Liver (tissue), 9 donors: ENCODE measurements around the gene BPI. TPM values are rescaled to one million over a fixed set of nuclear protein-coding genes. Genes with fewer than 3 reads are reported as not detected.

ENCODE experiments used
- DNase-seq: peaks from one replicate; pipeline ENCODE4 v3.0.0-alpha.2; 2017; ENCODE audit warnings: low spot score
- H3K27ac ChIP-seq, 2 donors: one replicate each; pipeline ENCODE4 v1.7.0; 2013; ENCODE audit warnings: inconsistent platforms in 2 of 2, low read length in 2 of 2, control low read depth in 1 of 2, low read depth in 1 of 2, mild to moderate bottlenecking in 1 of 2
- H3K27me3 ChIP-seq, 4 donors: one replicate each; pipeline versions ENCODE4 v1.6.1 to v1.7.0; 2013; ENCODE audit warnings: low read length in 3 of 4, inconsistent platforms in 1 of 4, mild to moderate bottlenecking in 1 of 4, moderate library complexity in 1 of 4; ENCODE audit not compliant: control insufficient read depth in 4 of 4, insufficient read depth in 4 of 4
- H3K36me3 ChIP-seq, 4 donors: one replicate each; pipeline versions ENCODE4 v1.6.1 to v1.7.0; 2013; ENCODE audit warnings: low read length in 3 of 4, mild to moderate bottlenecking in 3 of 4, low read depth in 1 of 4, moderate library complexity in 1 of 4; ENCODE audit not compliant: control insufficient read depth in 4 of 4, insufficient read depth in 3 of 4
- H3K4me1 ChIP-seq, 4 donors: one replicate each; pipeline versions ENCODE4 v1.6.1 to v1.7.0; 2013; ENCODE audit warnings: low read length in 3 of 4, mild to moderate bottlenecking in 3 of 4, moderate library complexity in 1 of 4; ENCODE audit not compliant: control insufficient read depth in 4 of 4, insufficient read depth in 4 of 4
- H3K4me3 ChIP-seq, 3 donors: one replicate each; pipeline versions ENCODE4 v1.6.1 to v1.7.0; 2013; ENCODE audit warnings: low read length in 3 of 3, control low read depth in 1 of 3, low read depth in 1 of 3, mild to moderate bottlenecking in 1 of 3
- H3K9ac ChIP-seq, 2 donors: one replicate each; pipeline ENCODE4 v1.7.0; 2013; ENCODE audit warnings: low read length in 2 of 2, mild to moderate bottlenecking in 2 of 2, moderate library complexity in 2 of 2, control low read depth in 1 of 2, low read depth in 1 of 2
- H3K9me3 ChIP-seq, 4 donors: one replicate each; pipeline versions ENCODE4 v1.6.1 to v1.7.0; 2013; ENCODE audit warnings: low read length in 3 of 4; ENCODE audit not compliant: control insufficient read depth in 4 of 4
- CTCF ChIP-seq: fragments of 150-350 bp; IDR thresholded peaks from 2 replicates; pipeline ENCODE4 v1.5.1; 2017; ENCODE audit warnings: improper control_type of control experiment, low read depth, low read length; ENCODE audit not compliant: missing input control
- EGR1 ChIP-seq, 2 donors: IDR thresholded peaks; 2 replicates each; pipeline ENCODE4 v1.6.1; 2016 to 2018; ENCODE audit warnings: antibody characterized with exemption in 2 of 2, low read depth in 2 of 2
- FOXA1 ChIP-seq: IDR thresholded peaks from 2 replicates; pipeline ENCODE4 v1.6.1; 2016; ENCODE audit warnings: antibody characterized with exemption
- FOXA2 ChIP-seq: IDR thresholded peaks from 2 replicates; pipeline ENCODE4 v1.6.1; 2016; ENCODE audit warnings: antibody characterized with exemption
- HNF4A ChIP-seq, 2 donors: conservative IDR thresholded peaks; 2 replicates each; pipeline ENCODE4 v1.6.1; 2016; ENCODE audit warnings: antibody characterized with exemption in 2 of 2, mild to moderate bottlenecking in 2 of 2
- HNF4G ChIP-seq: IDR thresholded peaks from 2 replicates; pipeline ENCODE4 v1.6.1; 2016; ENCODE audit warnings: antibody characterized with exemption
- JUND ChIP-seq, 2 donors: IDR thresholded peaks; 2 replicates each; pipeline ENCODE4 v1.6.1; 2016; ENCODE audit warnings: antibody characterized with exemption in 2 of 2
- MAX ChIP-seq: IDR thresholded peaks from 2 replicates; pipeline ENCODE4 v1.6.1; 2016; ENCODE audit warnings: antibody characterized with exemption
- NR2F2 ChIP-seq: IDR thresholded peaks from 2 replicates; pipeline ENCODE4 v1.6.1; 2016; ENCODE audit warnings: antibody characterized with exemption
- RAD21 ChIP-seq, 2 donors: IDR thresholded peaks; 2 replicates each; pipeline ENCODE4 v1.6.1; 2016; ENCODE audit warnings: antibody characterized with exemption in 2 of 2, mild to moderate bottlenecking in 2 of 2
- REST ChIP-seq: IDR thresholded peaks from 2 replicates; pipeline ENCODE4 v1.6.1; 2016; ENCODE audit warnings: antibody characterized with exemption, mild to moderate bottlenecking
- TAF1 ChIP-seq: conservative IDR thresholded peaks from 2 replicates; pipeline ENCODE4 v1.6.1; 2016; ENCODE audit warnings: antibody characterized with exemption, mild to moderate bottlenecking
- YY1 ChIP-seq: IDR thresholded peaks from 2 replicates; pipeline ENCODE4 v1.6.1; 2016; ENCODE audit warnings: antibody characterized with exemption, mild to moderate bottlenecking
- ZBTB33 ChIP-seq: IDR thresholded peaks from 2 replicates; pipeline ENCODE4 v1.6.1; 2016; ENCODE audit warnings: antibody characterized with exemption
- WGBS: extraction: QIAGEN DNeasy Blood & Tissue Kit; methylation state at CpG from one replicate; pipeline ENCODE4 v1.1.7; 2013; 5-methylcytosine and 5-hydroxymethylcytosine counted together
- polyA plus RNA-seq, 2 donors: library from polyadenylated mRNA; stranded (reverse) in 1 of 2; unstranded in 1 of 2; fragments of 200-250 nt in 1 of 2; fragments of >200 nt in 1 of 2; fragmentation: Nextera tagmentation in 1 of 2; extraction: Ambion mirVana in 1 of 2; gene quantifications; one replicate each; pipeline versions ENCODE4 v1.2.1 to v1.2.3, GENCODE V29; 2013 to 2015
- total RNA-seq, 2 donors: library from RNA; depleted of rRNA; stranded (reverse); fragments of >200 nt; gene quantifications; one replicate each; pipeline ENCODE4 v1.2.3, GENCODE V29; 2014
- donor health status: healthy.
- donor health status: healthy.
- donor health status: healthy.
- donor health status: healthy.
- donor health status: healthy.

The BPI gene
- total and polyA plus RNA-seq, 4 donors: 0.08 to 10.3 (median 0.37) TPM; not detected in 1

GRCh38 chr20:38295811-38296210, 8.1 kb upstream of the BPI start:
- no peak overlapping the region for H3K27ac ChIP-seq
- peaks cover 0 to 24% (median 16%) of the 10 kb centered on the region in 4 donors for H3K4me1 ChIP-seq
- no peak for TF ChIP-seq HNF4G
- TF ChIP-seq JUND (IDR thresholded peaks at IDR 0.05): no peak
- no peak for TF ChIP-seq YY1
- TF ChIP-seq ZBTB33: no peak
- TF ChIP-seq MAX: no peak
- TF ChIP-seq FOXA2: no peak
- TF ChIP-seq EGR1 (IDR thresholded peaks at IDR 0.05; ENCODE audit: low read depth in 2 of 2): no peak
- TF ChIP-seq RAD21 (IDR thresholded peaks at IDR 0.05): no peak
- H3K27me3 ChIP-seq: no peaks in the 10 kb centered on the region
- H3K4me3 ChIP-seq: no peak overlapping the region
- H3K36me3 ChIP-seq: no peaks in the 10 kb centered on the region
- H3K9me3 ChIP-seq: no peaks in the 10 kb centered on the region
- H3K9ac ChIP-seq: no peak overlapping the region
- no peak for DNase-seq
- 92% methylated on average over 5 of the region's 5 CpGs for WGBS

GRCh38 chr20:38296433-38296832, 7.5 kb upstream of the BPI start:
- H3K27me3 ChIP-seq: no peaks in the 10 kb centered on the region
- DNase-seq: no peak
- no peak overlapping the region for H3K27ac ChIP-seq
- 83% methylated on average over 11 of the region's 11 CpGs for WGBS
- no peaks in the 10 kb centered on the region for H3K9me3 ChIP-seq
- H3K4me3 ChIP-seq: no peak overlapping the region
- H3K9ac ChIP-seq: no peak overlapping the region
- H3K36me3 ChIP-seq: no peaks in the 10 kb centered on the region
- no peak for TF ChIP-seq REST
- TF ChIP-seq NR2F2: peak; percentile 10
- no peak for TF ChIP-seq MAX
- peaks cover 0 to 19% (median 10%) of the 10 kb centered on the region in 4 donors for H3K4me1 ChIP-seq

GRCh38 chr20:38297916-38298674, 5.9 kb upstream of the BPI start:
- DNase-seq: no peak
- 94% methylated on average over 7 of the region's 7 CpGs for WGBS
- Histone ChIP-seq H3K9me3 (no peaks in the 10 kb centered on the region), H3K27me3 (no peaks in the 10 kb centered on the region), H3K9ac (no peak overlapping the region), H3K36me3 (no peaks in the 10 kb centered on the region), H3K4me1 (peaks cover 0 to 14% (median 7%) of the 10 kb centered on the region in 4 donors), H3K4me3 (no peak overlapping the region), H3K27ac (peak overlapping the region; percentile 52 to 72)
- TF ChIP-seq HNF4A (conservative IDR thresholded peaks at IDR 0.05): no peak
- TF ChIP-seq FOXA1: no peak
- no peak for TF ChIP-seq RAD21 (IDR thresholded peaks at IDR 0.05)
- TF ChIP-seq TAF1: no peak
- no peak for TF ChIP-seq ZBTB33
- no peak for TF ChIP-seq CTCF
